Mesothelial cell of epicardium (in vitro differentiated cells): ENCODE data around the gene CSMD2. TPM values are rescaled to one million over a fixed set of nuclear protein-coding genes. Genes with fewer than 3 reads are reported as not detected.

Experiments used
- DNase-seq, 2 experiments: peaks; one replicate each; pipeline ENCODE4 v3.0.0; 2021; ENCODE audit warnings: low spot score in 2 of 2; ENCODE audit not compliant: unreplicated experiment in 2 of 2
- H3K27ac Mint-ChIP-seq: 2 replicates; pipeline ENCODE4 v1.8.0; 2021; ENCODE audit warnings: mixed read lengths
- H3K27me3 Mint-ChIP-seq: 2 replicates; pipeline ENCODE4 v1.8.0; 2021; ENCODE audit warnings: low read depth, mixed read lengths
- H3K36me3 Mint-ChIP-seq: 2 replicates; pipeline ENCODE4 v1.8.0; 2021; ENCODE audit warnings: mixed read lengths
- H3K4me1 Mint-ChIP-seq: 2 replicates; pipeline ENCODE4 v1.8.0; 2021; ENCODE audit warnings: mixed read lengths
- H3K4me3 Mint-ChIP-seq: 2 replicates; pipeline ENCODE4 v1.8.0; 2021; ENCODE audit warnings: mild to moderate bottlenecking, moderate library complexity, mixed read lengths
- H3K9me3 Mint-ChIP-seq: 2 replicates; pipeline ENCODE4 v1.8.0; 2021; ENCODE audit warnings: mixed read lengths
- total RNA-seq: library from RNA; stranded (reverse); gene quantifications from 3 replicates; pipeline ENCODE4 v1.2.1, GENCODE V29; 2021
- TF ChIP-seq, protein P1 (sequence below): fragments of 200-600 bp; sonication (generic); IDR thresholded peaks from one replicate; pipeline ENCODE4 v1.5.0; 2021; ENCODE audit warnings: antibody characterized with exemption; ENCODE audit not compliant: unreplicated experiment

The CSMD2 gene
- total RNA-seq, 1 donor from 2014 or later: 1.9 TPM

DNA sequence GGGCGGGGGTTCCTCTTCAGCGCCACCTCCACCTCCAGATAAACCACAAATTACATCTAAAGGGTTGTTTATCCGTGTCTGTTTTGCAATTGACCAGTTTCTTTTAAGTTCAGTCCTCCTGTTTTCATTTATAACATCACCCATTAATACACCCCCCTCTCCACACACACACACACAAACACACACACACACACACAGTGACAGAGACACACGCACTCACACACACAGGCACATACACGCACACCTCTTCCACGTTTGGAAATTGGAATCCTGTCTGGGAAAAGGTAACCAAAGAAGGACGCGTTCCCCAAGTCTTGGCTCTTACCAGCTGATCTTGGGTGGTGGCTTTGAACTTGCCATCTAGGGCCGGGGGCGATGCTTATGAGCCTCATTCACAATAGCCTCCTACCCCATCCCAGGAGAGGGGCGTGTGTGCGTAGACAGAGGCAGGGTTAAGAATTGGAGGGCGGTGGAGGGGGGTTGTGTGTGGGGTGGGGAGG lies 442 bp upstream of the CSMD2 start:
- DNase-seq: no peak
- Mint-ChIP-seq H3K27ac (no peak overlapping the region), H3K4me1 (peaks cover 17% of the 10 kb centered on the region), H3K9me3 (no peaks in the 10 kb centered on the region), H3K27me3 (peaks cover 97% of the 10 kb centered on the region), H3K36me3 (no peaks in the 10 kb centered on the region), H3K4me3 (peak overlapping the region; percentile 43)
- TF ChIP-seq, protein P1, sequence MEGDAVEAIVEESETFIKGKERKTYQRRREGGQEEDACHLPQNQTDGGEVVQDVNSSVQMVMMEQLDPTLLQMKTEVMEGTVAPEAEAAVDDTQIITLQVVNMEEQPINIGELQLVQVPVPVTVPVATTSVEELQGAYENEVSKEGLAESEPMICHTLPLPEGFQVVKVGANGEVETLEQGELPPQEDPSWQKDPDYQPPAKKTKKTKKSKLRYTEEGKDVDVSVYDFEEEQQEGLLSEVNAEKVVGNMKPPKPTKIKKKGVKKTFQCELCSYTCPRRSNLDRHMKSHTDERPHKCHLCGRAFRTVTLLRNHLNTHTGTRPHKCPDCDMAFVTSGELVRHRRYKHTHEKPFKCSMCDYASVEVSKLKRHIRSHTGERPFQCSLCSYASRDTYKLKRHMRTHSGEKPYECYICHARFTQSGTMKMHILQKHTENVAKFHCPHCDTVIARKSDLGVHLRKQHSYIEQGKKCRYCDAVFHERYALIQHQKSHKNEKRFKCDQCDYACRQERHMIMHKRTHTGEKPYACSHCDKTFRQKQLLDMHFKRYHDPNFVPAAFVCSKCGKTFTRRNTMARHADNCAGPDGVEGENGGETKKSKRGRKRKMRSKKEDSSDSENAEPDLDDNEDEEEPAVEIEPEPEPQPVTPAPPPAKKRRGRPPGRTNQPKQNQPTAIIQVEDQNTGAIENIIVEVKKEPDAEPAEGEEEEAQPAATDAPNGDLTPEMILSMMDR: no peak

DNA sequence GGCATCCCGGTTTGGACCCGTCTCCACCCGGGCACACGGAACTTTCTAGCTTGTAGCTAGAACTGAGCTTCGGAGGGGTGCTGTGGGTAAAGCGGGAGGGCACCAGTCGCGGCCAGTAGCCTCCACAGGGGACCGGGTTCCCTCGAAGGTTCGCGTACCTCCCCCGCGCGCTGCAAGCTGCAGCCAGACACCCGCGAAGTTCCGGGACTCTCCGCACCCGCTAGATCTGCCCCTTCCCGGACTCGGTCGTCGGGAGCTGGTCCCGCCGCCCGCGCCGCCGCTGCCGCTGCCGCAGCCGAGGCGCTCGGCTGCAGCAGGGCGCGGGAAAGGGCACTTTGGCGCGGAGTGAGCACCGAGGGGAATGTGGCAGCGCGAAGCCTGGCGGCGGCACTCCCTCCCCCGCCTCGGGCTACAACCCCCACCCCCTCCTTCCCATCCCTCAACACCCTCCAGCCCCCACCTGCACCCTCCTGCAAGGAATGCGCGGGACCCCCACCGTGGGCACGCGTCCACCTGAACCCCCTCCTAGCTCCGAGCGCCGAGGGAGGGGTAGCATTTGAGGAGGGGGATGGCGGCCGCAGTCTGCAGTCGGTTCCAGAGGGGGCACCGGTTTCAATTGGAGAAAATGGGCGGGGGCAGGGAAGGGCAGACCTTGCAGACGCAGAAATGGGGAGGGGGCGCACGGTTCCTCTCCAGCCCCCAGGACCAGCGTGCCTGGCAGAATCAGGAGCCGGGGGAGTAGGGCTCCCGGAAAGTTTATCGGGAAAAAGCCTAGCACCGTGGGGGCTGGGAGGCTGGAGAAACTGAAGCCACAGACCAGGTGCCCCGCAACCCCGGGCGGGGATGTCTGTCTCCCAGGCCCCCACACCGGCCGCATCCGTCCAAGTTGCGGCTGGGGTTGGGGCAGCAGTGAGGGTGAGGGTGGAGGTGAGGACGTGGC lies 968 bp downstream of the CSMD2 start:
- peaks cover 17% of the 10 kb centered on the region for H3K4me1 Mint-ChIP-seq
- no peaks in the 10 kb centered on the region for H3K9me3 Mint-ChIP-seq
- no peak overlapping the region for H3K27ac Mint-ChIP-seq
- TF ChIP-seq, protein P1: no peak
- H3K36me3 Mint-ChIP-seq: no peaks in the 10 kb centered on the region
- H3K27me3 Mint-ChIP-seq: peaks cover 97% of the 10 kb centered on the region
- peak overlapping the region; percentile 68 for H3K4me3 Mint-ChIP-seq
- DNase-seq: no peak

DNA sequence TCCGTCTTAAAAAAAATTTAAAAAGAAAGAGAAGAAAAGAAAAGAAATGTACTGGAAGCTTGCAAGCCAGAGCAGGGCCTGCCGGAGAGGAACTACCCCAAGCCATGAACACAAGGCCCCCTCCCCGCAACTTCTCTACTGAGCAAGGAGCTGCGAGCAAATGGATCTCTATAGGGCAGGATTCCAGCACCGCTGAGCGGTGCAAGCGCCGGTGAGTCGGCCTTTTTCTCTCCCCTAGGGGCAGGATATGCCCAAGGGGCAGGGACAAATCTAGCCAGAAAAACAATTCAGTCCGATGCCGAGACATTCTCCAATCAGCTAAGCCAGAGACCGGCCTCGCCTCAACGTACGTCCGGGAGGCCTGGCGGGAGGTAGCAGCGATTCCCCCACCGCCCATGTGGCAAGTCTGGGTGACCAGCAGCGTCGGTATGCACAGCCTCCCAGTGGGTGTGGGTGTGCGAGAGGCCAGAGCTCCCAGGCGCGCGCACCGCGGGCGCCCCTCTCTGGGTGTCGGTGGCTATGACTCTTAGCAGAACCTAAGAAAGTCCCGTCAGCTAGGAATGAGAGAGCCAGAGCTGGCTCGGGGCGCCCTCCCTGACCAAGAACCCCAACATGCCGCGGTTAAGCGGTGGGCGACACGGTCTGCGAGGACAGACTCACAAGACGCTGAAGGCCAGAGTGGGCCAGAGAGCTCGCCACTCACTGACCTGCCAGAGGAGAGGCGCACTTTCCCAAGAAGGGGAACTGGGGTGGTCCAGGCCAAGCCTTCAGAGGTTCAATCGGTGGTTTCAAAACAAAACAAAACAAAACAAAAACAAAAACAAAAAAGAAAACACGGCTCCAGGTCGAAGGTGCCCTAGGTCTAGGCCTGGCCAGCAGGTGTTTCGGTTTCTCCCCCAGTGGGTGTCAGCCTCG lies 1.9 kb downstream of the CSMD2 start:
- TF ChIP-seq, protein P1: peak; percentile 54
- Mint-ChIP-seq H3K4me1 (peaks cover 17% of the 10 kb centered on the region), H3K4me3 (peak overlapping the region; percentile 68), H3K9me3 (no peaks in the 10 kb centered on the region), H3K27ac (peak overlapping the region; percentile 9), H3K27me3 (peaks cover 97% of the 10 kb centered on the region), H3K36me3 (no peaks in the 10 kb centered on the region)
- DNase-seq: peak in 1 of 2 experiments; percentile 67

DNA sequence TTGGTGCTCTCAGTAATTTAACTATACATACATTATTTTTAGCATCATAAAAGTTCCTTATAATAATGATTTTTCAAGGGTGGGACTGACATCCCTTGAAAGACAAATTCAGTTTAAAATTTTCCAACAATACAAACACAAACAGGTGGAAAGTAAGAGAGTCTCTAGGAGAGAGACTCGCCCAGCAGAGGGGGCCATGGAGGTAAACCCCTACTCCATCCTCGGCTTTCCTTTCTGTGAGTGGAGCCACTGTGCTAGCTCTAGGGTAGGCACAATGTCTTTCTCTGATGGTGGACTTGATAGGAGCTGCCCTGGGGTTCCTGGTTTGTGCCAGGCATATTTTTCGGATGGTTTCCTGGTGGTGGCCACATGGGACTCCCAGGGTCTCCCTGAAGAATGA lies 8.3 kb downstream of the CSMD2 start:
- no peaks in the 10 kb centered on the region for H3K9me3 Mint-ChIP-seq
- H3K36me3 Mint-ChIP-seq: no peaks in the 10 kb centered on the region
- H3K27ac Mint-ChIP-seq: no peak overlapping the region
- no peak overlapping the region for H3K4me3 Mint-ChIP-seq
- TF ChIP-seq, protein P1: no peak
- H3K4me1 Mint-ChIP-seq: no peaks in the 10 kb centered on the region
- no peak for DNase-seq
- H3K27me3 Mint-ChIP-seq: peaks cover 67% of the 10 kb centered on the region

DNA sequence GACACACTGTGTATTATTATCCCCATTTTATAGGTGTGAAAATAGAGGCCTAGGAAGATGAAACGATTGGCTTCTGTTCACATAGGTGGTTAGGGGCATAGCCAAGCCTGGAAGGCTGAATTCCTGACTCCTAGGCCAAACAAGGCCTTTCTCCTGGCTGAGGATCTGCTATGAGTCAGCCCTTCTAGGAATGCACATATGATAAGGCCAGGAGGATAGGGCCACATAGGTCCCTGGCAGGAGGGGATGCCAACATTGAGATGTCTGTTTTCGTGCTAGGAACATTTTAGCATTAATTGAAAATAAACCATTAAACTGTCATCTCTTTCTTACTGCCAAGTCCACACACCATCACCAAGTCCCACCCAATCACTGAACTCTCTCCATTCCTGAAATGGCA lies 9.2 kb downstream of the CSMD2 start:
- Mint-ChIP-seq H3K27me3 (peaks cover 59% of the 10 kb centered on the region), H3K4me3 (no peak overlapping the region), H3K4me1 (no peaks in the 10 kb centered on the region), H3K9me3 (no peaks in the 10 kb centered on the region), H3K27ac (no peak overlapping the region), H3K36me3 (no peaks in the 10 kb centered on the region)
- no peak for DNase-seq
- TF ChIP-seq, protein P1: no peak
